Measurements from ENCODE around the gene MEIOC. TPM values are rescaled to one million over a fixed set of nuclear protein-coding genes. Genes with fewer than 3 reads are reported as not detected.
A peak's percentile ranks its signal among the peaks of the same experiment; 100 is the strongest.

Gene MEIOC
- total and polyA plus RNA-seq, 2 of the 8 experiments (the other 6 are each of a cell fraction or from before 2014, with no cell fraction given), result 4.2 to 4.8 TPM

GRCh38 chr17:44648963-44649362, 7.3 kb upstream of the MEIOC start:
- Histone ChIP-seq H3K4me2 (ENCODE audit: insufficient read depth in 1 of 2, low read depth in 2 of 2, low read length in 2 of 2) (no peak overlapping the region), H3K56ac (replicated peaks; ENCODE audit: insufficient read length, low read depth, low read length) (no peak overlapping the region), H3K23ac (ENCODE audit: insufficient read length) (no peak overlapping the region), H2BK5ac (ENCODE audit: low read depth, low read length) (no peak overlapping the region), H2AK5ac (ENCODE audit: low read depth, low read length) (no peak overlapping the region), H2BK15ac (ENCODE audit: low read length) (no peak overlapping the region), H3K4ac (replicated peaks; ENCODE audit: insufficient read length, low read depth, low read length) (no peak overlapping the region), H3K79me1 (ENCODE audit: low read depth, low read length) (no peaks in the 10 kb centered on the region), H3K18ac (ENCODE audit: extremely low read depth, low read length) (no peak overlapping the region), H3K36me3 (ENCODE audit: control insufficient read depth in 2 of 4, insufficient read depth in 4 of 4, low read length in 3 of 4) (no peaks in the 10 kb centered on the region), H3K4me3 (ENCODE audit: extremely low read depth in 1 of 4, insufficient read depth in 2 of 4, low read depth in 3 of 4, low read length in 4 of 4) (no peak overlapping the region), H3K27me3 (replicated peaks in 1 of 4; ENCODE audit: control insufficient read depth in 3 of 4, extremely low read depth in 1 of 4, insufficient read depth in 3 of 4, low read length in 3 of 4) (peaks cover 0 to 5% (median 1%) of the 10 kb centered on the region in 4 experiments; a peak in 3 of 7 replicates), H3K23me2 (ENCODE audit: low read depth, low read length) (no peaks in the 10 kb centered on the region), H4K20me1 (replicated peaks in 1 of 2; ENCODE audit: control insufficient read depth in 1 of 2, insufficient read depth in 2 of 2, low read length in 2 of 2) (no peaks in the 10 kb centered on the region), H3K79me2 (ENCODE audit: control insufficient read depth in 1 of 2, insufficient read depth in 2 of 2, low read length in 2 of 2) (no peaks in the 10 kb centered on the region), H2AFZ (ENCODE audit: low read length) (no peak overlapping the region), H3K9me3 (ENCODE audit: insufficient read depth in 2 of 2, low read depth in 1 of 2, low read length in 1 of 2) (no peaks in the 10 kb centered on the region), H2BK120ac (replicated peaks; ENCODE audit: low read depth, low read length) (no peak overlapping the region), H3K27ac (ENCODE audit: low read depth, low read length) (no peak overlapping the region), H3K4me1 (replicated peaks in 1 of 4; ENCODE audit: control insufficient read depth in 3 of 4, insufficient read depth in 4 of 4, low read length in 3 of 4) (no peaks in the 10 kb centered on the region), H4K8ac (ENCODE audit: extremely low read depth, insufficient read depth, low read length) (no peak overlapping the region), H4K91ac (replicated peaks; ENCODE audit: insufficient read length, low read length) (no peak overlapping the region), H2BK20ac (ENCODE audit: low read length) (no peak overlapping the region), H2BK12ac (ENCODE audit: low read depth, low read length) (no peak overlapping the region), H3K14ac (ENCODE audit: insufficient read length) (no peak overlapping the region), H3K9ac (replicated peaks in 1 of 4; ENCODE audit: extremely low read depth in 1 of 4, low read depth in 3 of 4, low read length in 3 of 4) (no peak overlapping the region), H4K5ac (ENCODE audit: insufficient read length, low read depth, low read length) (no peak overlapping the region)
- no peak for FAIRE-seq
- ChIA-PET CTCF (ENCODE audit: partially characterized antibody) (interaction anchor here (0.7 to 0.8 kb wide), 2 partner anchors 11 to 135 kb away, joined by 3 to 5 read pairs; no protein-coding TSS in a partner anchor), POLR2A (ENCODE audit: partially characterized antibody) (no interaction called here)
- WGBS, 2 experiments (ENCODE audit: extremely low coverage in 1 of 2, insufficient coverage in 1 of 2, insufficient read length in 1 of 2, insufficient replicate concordance in 2 of 2, low coverage in 1 of 2, low lambda C conversion rate in 2 of 2, missing lambda C conversion rate in 1 of 2), result 83% methylated on average over 2 of the region's 2 CpGs; no CpG with 5 or more reads in 1 of the 2 experiments
- peak in 1 of 2 experiments; percentile 7 for DNase-seq (ENCODE audit: low read depth in 1 of 2, low spot score in 2 of 2)
- no peak for TF ChIP-seq SUZ12 (IDR thresholded peaks at IDR 0.05; ENCODE audit: low read length)
- TF ChIP-seq CBX5 (IDR thresholded peaks at IDR 0.05; ENCODE audit: low read depth, low read length), result no peak
- no peak for TF ChIP-seq CTCF (IDR thresholded peaks at IDR 0.05; ENCODE audit: control extremely low read depth in 1 of 3, insufficient read depth in 1 of 3, low read depth in 1 of 3, low read length in 3 of 3)
- no peak for TF ChIP-seq E2F6 (IDR thresholded peaks at IDR 0.05)
- no peak for TF ChIP-seq TEAD4 (IDR thresholded peaks at IDR 0.05; ENCODE audit: low read depth, low read length)
- TF ChIP-seq POLR2A (IDR thresholded peaks at IDR 0.05; ENCODE audit: control extremely low read depth in 1 of 2, low read depth in 2 of 2, low read length in 2 of 2), result no peak
- no peak for TF ChIP-seq CEBPB (IDR thresholded peaks at IDR 0.05; ENCODE audit: low read depth, low read length)
- no peak for TF ChIP-seq GABPA (IDR thresholded peaks at IDR 0.05; ENCODE audit: borderline replicate concordance, insufficient read depth, low read length)
- no peak for TF ChIP-seq JUN (IDR thresholded peaks at IDR 0.05; ENCODE audit: low read depth, low read length)
- TF ChIP-seq BACH1 (IDR thresholded peaks at IDR 0.05; ENCODE audit: low read length), result no peak
- no peak for TF ChIP-seq JUND (IDR thresholded peaks at IDR 0.05; ENCODE audit: low read length)
- no peak for TF ChIP-seq POU5F1 (IDR thresholded peaks at IDR 0.05; ENCODE audit: low read depth, low read length)
- TF ChIP-seq POLR2AphosphoS5 (IDR thresholded peaks at IDR 0.05; ENCODE audit: low read depth, low read length), result no peak

All from H1 (cell line).